PFSK-1 (cell line): ENCODE measurements around the gene ELK3.

ENCODE experiments used
- FOXP2 ChIP-seq: optimal IDR thresholded peaks from 2 replicates; pipeline ENCODE3; 2011; ENCODE audit warnings: borderline replicate concordance, control low read depth, inconsistent platforms; ENCODE audit not compliant: insufficient read depth; ENCODE audit errors: extremely low read length, extremely low read depth
- POLR2AphosphoS5 ChIP-seq: IDR thresholded peaks from 2 replicates; pipeline ENCODE4 v1.6.1; 2012; ENCODE audit warnings: low read depth, mild to moderate bottlenecking, control low read depth, low read length, moderate library complexity
- SIN3A ChIP-seq: IDR thresholded peaks from 2 replicates; pipeline ENCODE4 v1.6.1; 2012; ENCODE audit warnings: mild to moderate bottlenecking, low read length, moderate library complexity, borderline replicate concordance; ENCODE audit not compliant: insufficient read depth
- TAF1 ChIP-seq: IDR thresholded peaks from 2 replicates; pipeline ENCODE4 v1.6.1; 2012; ENCODE audit warnings: low read length, control low read depth, borderline replicate concordance; ENCODE audit not compliant: insufficient read depth
- TF ChIP-seq, protein P1 (sequence below), 2 experiments: IDR thresholded peaks; 2 replicates each; pipeline versions ENCODE4 v1.6.1 to v1.8.0; 2011 to 2012; ENCODE audit warnings: low read depth in 2 of 2, low read length in 2 of 2, control low read depth in 1 of 2, inconsistent platforms in 1 of 2, mild to moderate bottlenecking in 1 of 2, moderate library complexity in 1 of 2; ENCODE audit not compliant: insufficient read depth in 1 of 2

The ELK3 gene

DNA sequence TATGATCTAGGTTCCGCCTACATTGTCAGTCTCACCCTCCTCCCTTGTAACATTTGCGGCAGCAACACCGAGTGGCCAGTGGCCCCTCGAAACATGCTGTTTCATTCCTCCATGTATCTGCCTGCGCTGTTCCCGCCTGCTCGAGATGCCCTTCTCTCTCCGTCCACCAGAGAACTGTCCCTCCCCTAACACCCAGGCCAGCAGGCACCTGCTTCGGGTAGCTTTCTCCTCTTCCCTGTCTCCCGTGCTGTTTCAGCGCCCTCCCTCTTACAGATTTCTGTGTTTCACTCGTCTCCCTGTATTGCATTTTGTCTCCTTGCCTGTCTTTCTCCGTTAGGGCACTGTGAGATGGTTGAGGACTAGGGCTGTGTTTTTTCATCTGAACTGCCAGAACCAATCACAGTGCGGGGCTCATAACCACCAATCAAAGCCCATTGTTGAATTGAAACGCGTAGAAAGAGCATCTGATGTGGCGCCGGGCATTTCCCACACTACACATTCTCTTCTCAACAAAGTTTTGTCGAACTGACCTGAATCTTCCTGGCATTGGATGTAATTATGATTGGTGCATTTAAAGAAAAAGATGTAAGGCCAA lies 40.9 kb upstream of the ELK3 start:
- TF ChIP-seq, protein P1, sequence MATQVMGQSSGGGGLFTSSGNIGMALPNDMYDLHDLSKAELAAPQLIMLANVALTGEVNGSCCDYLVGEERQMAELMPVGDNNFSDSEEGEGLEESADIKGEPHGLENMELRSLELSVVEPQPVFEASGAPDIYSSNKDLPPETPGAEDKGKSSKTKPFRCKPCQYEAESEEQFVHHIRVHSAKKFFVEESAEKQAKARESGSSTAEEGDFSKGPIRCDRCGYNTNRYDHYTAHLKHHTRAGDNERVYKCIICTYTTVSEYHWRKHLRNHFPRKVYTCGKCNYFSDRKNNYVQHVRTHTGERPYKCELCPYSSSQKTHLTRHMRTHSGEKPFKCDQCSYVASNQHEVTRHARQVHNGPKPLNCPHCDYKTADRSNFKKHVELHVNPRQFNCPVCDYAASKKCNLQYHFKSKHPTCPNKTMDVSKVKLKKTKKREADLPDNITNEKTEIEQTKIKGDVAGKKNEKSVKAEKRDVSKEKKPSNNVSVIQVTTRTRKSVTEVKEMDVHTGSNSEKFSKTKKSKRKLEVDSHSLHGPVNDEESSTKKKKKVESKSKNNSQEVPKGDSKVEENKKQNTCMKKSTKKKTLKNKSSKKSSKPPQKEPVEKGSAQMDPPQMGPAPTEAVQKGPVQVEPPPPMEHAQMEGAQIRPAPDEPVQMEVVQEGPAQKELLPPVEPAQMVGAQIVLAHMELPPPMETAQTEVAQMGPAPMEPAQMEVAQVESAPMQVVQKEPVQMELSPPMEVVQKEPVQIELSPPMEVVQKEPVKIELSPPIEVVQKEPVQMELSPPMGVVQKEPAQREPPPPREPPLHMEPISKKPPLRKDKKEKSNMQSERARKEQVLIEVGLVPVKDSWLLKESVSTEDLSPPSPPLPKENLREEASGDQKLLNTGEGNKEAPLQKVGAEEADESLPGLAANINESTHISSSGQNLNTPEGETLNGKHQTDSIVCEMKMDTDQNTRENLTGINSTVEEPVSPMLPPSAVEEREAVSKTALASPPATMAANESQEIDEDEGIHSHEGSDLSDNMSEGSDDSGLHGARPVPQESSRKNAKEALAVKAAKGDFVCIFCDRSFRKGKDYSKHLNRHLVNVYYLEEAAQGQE (IDR thresholded peaks at IDR 0.05; ENCODE audit: insufficient read depth in 1 of 2, low read depth in 2 of 2, low read length in 2 of 2), result no peak
- no peak for TF ChIP-seq SIN3A
- TF ChIP-seq TAF1, result no peak
- no peak for TF ChIP-seq FOXP2

DNA sequence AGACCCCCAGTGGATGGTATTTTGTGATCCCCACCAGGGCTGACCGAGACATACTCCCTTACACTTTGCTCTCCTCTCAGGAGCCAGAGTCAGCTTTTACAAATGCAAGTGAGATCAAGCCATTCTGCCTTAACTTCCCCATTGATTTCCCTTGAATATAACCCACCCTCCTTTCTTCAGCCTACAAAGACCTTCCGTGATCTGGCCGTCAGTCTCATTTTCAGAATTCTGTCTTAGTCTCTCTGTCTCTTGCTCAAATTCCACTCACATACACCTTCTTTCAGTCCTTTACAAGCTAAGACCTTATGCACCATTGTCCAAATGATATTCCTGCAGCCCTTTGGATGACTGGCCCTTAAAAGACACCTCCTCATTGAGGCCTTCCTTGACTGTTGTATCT lies 39.0 kb upstream of the ELK3 start:
- TF ChIP-seq TAF1, result no peak
- no peak for TF ChIP-seq POLR2AphosphoS5
- TF ChIP-seq, protein P1 (IDR thresholded peaks at IDR 0.05; ENCODE audit: insufficient read depth in 1 of 2, low read depth in 2 of 2, low read length in 2 of 2), result no peak
- no peak for TF ChIP-seq SIN3A
- no peak for TF ChIP-seq FOXP2

DNA sequence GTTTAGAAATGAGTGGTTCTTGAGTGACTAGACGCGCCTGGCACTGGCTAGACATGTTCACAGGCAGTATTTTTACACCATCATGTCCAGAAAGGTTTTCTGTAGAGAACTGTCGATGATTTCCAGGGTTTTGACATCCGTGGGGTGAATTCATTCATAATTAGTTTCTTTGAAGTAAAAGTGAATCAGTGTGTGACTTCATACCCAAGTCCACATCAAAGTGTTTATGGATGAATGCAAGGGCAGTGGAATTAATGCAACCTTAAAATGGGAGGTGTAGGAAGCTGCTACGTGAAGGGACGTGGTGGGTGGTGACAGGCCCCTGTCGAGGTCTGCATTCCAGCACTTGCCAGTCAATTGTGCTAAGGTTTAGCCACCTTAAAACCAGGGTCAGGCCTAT lies 38.4 kb upstream of the ELK3 start:
- TF ChIP-seq SIN3A (no peak), TAF1 (no peak), POLR2AphosphoS5 (no peak), FOXP2 (no peak)
- TF ChIP-seq, protein P1 (IDR thresholded peaks at IDR 0.05; ENCODE audit: insufficient read depth in 1 of 2, low read depth in 2 of 2, low read length in 2 of 2), result no peak

DNA sequence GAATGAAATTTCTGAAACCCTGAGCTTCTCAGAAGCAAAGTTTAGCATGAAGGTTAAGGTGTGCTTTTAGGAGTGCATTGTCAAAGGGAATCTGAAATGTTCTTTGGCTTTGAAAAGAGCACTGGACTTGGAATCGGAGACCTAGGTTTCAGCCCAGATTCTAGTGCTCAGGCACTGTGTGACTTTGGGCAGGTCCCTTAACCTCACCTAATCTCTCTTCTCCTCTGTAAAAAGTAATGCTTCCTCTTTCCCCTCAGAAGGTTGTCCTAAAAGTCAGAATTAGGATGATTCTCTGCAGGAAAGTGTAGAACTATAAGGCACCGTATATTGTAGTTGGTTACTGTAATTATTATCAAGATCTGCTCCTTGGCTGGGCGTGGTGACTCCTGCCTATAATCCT lies 38.0 kb upstream of the ELK3 start:
- no peak for TF ChIP-seq TAF1
- TF ChIP-seq, protein P1 (IDR thresholded peaks at IDR 0.05; ENCODE audit: insufficient read depth in 1 of 2, low read depth in 2 of 2, low read length in 2 of 2), result no peak
- no peak for TF ChIP-seq FOXP2
- no peak for TF ChIP-seq POLR2AphosphoS5
- TF ChIP-seq SIN3A, result no peak

DNA sequence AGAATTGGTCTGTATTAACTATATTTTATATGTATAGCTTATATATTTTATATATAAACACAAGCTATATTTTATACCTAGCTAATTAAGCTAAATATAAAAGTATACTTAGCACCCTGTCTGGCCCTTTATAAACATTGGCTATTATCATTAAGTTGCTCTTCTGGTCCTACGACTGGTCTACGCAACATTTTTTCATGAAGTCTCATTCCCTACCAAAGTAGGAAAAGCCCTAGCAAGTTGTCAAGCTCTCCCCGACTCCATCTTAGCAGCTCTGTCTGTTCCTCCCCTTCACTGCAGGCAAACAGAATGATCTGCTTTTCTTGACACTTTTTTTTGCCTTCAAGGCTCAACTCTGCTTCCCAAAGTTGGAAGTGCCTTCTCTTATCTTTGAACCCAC lies 36.7 kb upstream of the ELK3 start:
- TF ChIP-seq, protein P1 (IDR thresholded peaks at IDR 0.05; ENCODE audit: insufficient read depth in 1 of 2, low read depth in 2 of 2, low read length in 2 of 2), result no peak
- TF ChIP-seq FOXP2 (no peak), SIN3A (no peak), POLR2AphosphoS5 (no peak), TAF1 (no peak)
